CD4-positive, alpha-beta T cell treated with Interleukin-6 for 4 hours (primary cell): ENCODE data around the gene EFNA5.

ENCODE experiments used
- DNase-seq: peaks from one replicate; pipeline ENCODE4 v3.0.0-alpha.2; 2020; ENCODE audit warnings: mixed read lengths

The EFNA5 gene

DNA sequence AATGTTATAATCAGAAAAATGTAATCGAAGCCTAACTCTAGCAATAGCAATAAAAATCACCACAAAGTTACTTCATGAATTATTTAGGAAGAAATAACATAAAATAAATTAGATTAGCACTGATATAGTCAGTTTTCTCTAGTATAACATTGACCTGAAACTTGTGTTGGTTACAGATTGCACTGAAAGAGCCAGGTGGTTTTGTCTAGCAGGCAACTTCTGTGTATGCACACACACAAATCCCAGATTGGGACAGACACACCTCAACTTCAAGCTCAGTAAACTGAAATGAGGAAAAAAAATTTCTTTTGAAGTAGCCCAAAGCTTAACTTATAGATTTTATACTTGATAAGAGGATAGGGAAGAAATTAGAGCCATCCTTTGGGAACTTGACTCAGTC lies 129.3 kb downstream of the EFNA5 start:
- no peak for DNase-seq

DNA sequence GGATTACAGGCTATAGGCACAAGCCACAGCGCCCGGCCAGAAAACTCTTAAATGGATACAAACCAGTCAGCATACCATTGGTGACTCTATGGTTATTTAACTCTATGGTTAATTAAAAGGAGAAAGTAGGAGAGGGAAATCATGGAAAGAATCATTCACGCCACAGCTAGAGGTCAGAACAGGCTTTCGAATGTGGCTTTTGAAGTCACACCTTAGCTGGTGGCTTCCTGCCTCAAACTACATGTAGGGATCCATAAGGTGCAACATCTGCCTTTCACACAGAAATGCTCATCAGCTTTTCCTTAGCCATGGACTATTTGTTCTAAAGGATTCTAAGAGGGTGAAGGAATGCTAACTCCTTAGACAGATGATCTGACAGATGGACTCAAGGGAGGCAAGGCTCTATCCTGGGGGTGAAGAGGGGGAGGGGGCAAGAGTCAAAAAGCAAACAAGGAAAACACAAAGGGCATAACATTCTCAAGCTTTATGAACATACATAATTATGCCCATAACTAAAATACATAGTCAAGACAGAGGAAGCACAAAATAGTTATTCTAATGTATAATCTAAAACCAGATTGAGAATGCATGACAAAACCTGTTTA lies 130.9 kb downstream of the EFNA5 start:
- DNase-seq = no peak

GRCh38 chr5:107538805-107539445 lies 131.8 kb downstream of the EFNA5 start:
- DNase-seq = no peak

GRCh38 chr5:107538331-107538730 lies 132.4 kb downstream of the EFNA5 start:
- no peak for DNase-seq

DNA sequence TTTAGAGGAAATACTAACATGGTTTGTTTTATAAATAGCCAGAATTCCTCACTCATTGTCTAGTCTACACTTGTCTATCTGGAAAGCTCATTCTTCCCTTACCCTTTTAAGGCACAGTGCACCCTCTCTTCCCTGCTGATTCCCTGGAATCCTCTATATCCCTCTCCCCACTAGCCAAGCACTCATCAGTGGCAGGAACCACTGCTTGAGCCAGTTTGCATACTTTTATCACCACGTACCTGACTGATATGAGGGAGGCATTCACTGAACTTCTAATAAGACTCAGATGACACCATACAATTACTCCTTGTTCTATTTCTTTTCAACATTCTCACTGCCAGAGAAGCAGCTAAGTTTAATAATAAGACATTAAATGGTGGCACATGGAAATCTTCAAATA lies 134.9 kb downstream of the EFNA5 start:
- no peak for DNase-seq

DNA sequence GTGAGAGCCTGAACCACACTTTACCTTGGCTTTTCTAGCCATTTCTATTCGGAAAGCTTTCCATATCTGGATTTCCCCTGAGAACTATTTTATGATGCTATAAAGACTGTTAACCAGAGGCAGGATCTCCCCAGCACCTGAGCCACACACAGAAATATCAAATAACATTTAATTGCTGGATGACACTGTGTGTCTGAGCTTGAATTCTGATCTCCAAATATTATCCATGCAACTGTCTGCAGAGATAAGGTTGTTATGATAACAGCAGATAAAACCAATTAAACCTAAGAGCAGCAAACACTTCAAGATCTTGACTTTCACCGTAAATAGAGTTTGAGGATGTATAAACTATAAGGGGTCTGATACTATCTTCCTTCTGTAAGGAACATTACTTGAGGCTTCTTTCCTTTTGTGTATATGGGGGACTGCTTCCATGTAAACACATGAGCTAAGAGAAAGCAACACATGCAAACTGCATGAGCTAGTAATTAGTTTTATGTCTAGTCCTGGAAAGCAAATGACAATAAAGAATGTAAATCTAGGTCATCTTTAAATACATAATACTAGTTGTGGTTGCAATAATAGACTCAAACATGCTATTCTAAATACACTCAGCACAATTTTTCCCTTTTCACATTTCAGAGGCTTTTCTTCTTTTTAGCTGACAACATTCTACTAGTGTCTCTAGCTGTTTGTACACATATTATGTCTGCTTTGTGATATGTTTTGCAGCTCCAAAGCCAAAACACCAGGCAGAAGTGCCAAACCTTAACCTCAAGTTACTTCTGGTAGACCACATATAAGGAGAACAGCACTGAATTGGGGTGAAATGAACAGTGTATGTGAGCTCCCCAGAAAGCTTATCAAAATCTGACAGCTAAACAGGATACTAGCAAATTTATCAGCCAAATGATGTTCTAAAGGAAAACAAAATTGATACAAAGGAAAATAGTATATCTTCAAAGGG lies 136.5 kb downstream of the EFNA5 start:
- no peak for DNase-seq

GRCh38 chr5:107532916-107533315 lies 137.8 kb downstream of the EFNA5 start:
- DNase-seq = no peak

DNA sequence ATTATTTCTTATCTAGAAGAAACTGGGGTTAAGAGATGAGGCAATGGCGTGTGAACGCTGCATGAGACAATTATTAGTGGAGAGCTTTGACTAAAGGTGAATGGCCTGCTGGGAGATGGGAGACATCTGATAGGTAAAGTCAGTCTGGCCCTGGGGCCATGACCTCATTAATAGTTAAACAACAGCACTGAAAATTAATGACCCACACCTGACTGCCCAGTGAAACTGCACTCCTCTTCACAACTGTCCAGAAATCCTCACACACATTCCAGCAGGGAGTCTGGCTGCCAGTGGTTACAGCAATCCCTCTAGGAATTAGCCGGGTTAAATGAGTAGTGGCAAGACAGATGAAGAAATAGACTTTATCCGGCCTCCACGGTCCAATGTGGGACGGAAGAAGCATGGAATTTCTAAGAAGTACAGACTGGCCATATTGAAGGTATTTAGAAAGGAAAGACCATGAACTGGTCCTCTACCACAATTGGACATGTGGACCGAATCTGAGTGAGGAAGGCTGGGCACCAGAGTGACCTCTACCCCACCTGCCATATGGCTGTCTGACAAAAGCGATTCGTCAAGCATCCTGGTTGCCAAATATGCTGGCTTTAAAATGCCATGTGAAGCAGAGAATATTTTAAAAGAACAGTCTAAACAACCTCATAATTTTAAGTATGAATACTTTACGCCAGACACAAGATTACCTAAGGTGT lies 138.4 kb downstream of the EFNA5 start:
- no peak for DNase-seq

- no peak for DNase-seq
These were observed 139.4 kb downstream of the EFNA5 start for GRCh38 chr5:107531308-107531707.

GRCh38 chr5:107529618-107530017 lies 141.1 kb downstream of the EFNA5 start:
- no peak for DNase-seq

- DNase-seq = no peak
These were observed 144.3 kb downstream of the EFNA5 start for GRCh38 chr5:107526270-107526937.

DNA sequence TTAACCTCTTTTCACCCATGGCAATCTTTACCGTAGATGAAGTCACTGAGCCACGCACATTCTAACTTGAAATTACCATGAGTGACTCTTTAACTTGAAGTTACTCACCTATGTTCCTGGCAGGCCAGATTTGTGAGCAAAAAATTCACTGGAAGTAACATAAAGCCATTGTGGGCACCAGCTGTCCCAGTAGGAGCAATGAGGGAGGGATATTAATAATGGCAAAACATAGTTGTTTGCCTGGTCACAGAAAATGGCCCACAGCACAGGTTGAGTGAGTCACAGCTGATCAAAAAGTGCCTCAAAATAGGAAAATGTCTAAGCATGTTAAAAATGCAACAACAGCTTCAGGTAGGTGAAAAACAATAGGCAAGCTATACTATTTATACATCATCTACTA lies 146.6 kb downstream of the EFNA5 start:
- DNase-seq = no peak

GRCh38 chr5:107523029-107523680 lies 147.6 kb downstream of the EFNA5 start:
- no peak for DNase-seq

- no peak for DNase-seq
These were observed 148.3 kb downstream of the EFNA5 start for GRCh38 chr5:107522456-107522855.

- DNase-seq = no peak
These were observed 150.8 kb downstream of the EFNA5 start for GRCh38 chr5:107519900-107520354.

DNA sequence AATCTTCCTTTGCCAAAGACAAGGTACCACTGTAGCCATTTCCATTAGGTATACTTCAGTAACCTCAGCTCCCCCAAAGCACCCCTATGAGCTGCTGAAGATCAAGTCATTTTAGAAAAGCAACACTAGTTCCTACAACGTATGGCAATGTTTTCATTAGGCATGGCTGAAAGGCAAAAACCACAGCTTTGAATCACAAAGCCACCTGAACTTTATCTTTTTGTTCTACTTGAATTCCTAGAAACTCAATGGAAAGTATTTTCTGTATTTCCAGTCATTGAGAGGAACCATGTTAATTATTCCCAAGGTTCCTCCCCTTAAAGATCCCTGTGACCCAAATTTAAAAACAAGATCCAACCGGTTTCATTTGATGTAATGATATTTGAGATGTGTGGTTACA lies 152.1 kb downstream of the EFNA5 start:
- no peak for DNase-seq

DNA sequence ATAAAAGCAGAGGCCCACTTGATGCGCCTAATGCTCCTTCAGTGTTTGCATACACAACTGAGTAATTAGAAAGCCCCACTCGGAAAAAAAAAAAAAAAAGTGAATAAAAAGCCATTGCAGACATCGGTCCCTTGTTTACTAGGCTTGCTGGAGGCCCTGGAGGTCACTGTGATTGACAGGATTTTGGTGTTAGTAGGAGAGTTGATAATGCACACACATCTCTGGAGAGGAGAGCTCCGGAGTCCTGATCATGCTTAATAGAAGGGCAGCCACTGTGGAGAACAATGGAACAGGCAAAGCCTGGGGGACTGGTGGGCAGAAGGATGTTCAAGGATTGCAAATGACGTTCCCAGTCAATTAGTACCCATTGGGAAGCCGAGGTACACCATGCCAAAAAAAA lies 152.5 kb downstream of the EFNA5 start:
- DNase-seq = no peak

- DNase-seq = no peak
These were observed 153.3 kb downstream of the EFNA5 start for GRCh38 chr5:107517185-107518033.

DNA sequence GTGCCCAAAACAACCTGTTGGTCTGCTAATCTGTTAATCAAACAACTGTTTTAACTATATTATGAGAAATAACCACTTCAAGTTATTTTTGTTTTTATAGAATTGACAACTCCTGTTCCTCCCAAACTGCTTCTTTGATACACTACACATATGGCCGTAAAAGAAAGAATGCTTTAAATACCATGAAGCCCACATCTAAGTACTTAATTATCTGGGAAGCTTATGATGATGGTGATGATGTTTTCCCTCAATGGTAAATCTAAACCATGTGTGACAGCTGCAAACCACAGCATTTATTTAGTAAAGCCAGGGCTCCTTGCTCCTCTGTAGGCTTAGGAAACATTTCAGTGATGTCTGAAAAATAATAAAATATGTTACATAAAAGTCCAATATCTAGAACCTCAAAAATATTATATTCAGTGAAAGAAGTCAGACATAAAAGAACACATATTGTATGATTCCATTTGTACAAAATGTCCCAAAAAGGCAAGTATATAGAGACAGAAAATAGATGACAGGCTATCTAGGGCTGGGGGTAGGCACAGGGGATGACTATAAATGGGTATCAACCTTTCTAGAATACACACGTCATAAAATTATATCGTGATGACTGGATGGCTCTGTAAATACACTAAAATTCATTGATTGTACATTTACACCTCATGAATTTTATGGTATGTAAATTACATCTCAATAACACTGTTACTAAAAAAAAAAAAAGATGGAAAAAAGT lies 154.1 kb downstream of the EFNA5 start:
- DNase-seq = no peak

DNA sequence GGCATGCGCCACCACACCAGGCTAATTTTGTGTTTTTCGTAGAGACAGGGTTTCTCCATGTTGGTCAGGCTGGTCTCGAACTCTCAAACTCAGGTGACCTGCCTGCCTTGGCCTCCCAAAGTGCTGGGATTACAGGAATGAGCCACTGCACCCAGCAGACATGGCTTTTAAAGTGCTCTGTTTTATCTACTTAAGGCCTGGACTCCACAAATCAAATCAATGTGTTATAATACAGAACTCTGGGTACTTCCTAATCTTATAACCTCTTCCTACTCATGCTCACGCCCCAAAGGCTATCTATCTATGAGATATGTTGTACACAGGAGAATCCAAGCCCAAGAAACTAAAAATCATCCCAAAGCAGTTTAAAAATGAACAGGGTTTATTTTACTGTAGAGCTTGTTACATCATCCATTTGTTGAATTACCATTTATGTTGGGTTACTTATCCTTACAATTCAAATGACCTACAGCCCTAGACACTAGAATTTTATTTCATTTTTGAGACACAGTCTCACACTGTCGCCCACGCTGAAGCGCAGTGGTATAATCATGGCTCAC lies 155.1 kb downstream of the EFNA5 start:
- DNase-seq = no peak
